Raji (cell line): Measurements from ENCODE around the gene CADPS2.

Experiments used
- POLR2A ChIP-seq: IDR thresholded peaks from 2 replicates; pipeline ENCODE4 v1.6.1; 2011; ENCODE audit warnings: low read depth, low read length, control low read depth; ENCODE audit not compliant: insufficient read depth

The CADPS2 gene

GRCh38 chr7:122881324-122881723 is 4.9 kb downstream of the CADPS2 start:
- no peak for TF ChIP-seq POLR2A

GRCh38 chr7:122869260-122869659 is 17.0 kb downstream of the CADPS2 start:
- no peak for TF ChIP-seq POLR2A

- no peak for TF ChIP-seq POLR2A
These were observed 18.7 kb downstream of the CADPS2 start for GRCh38 chr7:122867471-122867980.

GRCh38 chr7:122864838-122865237 is 21.4 kb downstream of the CADPS2 start:
- no peak for TF ChIP-seq POLR2A

GRCh38 chr7:122864016-122864415 is 22.2 kb downstream of the CADPS2 start:
- no peak for TF ChIP-seq POLR2A

GRCh38 chr7:122858320-122858719 is 27.9 kb downstream of the CADPS2 start:
- TF ChIP-seq POLR2A: no peak

- TF ChIP-seq POLR2A: no peak
These were observed 35.7 kb downstream of the CADPS2 start for GRCh38 chr7:122850528-122850927.

- no peak for TF ChIP-seq POLR2A
These were observed 36.3 kb downstream of the CADPS2 start for GRCh38 chr7:122849957-122850328.

- TF ChIP-seq POLR2A: no peak
These were observed 36.8 kb downstream of the CADPS2 start for GRCh38 chr7:122849322-122849956.

- TF ChIP-seq POLR2A: no peak
These were observed 38.3 kb downstream of the CADPS2 start for GRCh38 chr7:122847871-122848473.

- no peak for TF ChIP-seq POLR2A
These were observed 39.7 kb downstream of the CADPS2 start for GRCh38 chr7:122846591-122846990.

GRCh38 chr7:122845286-122845685 is 41.0 kb downstream of the CADPS2 start:
- no peak for TF ChIP-seq POLR2A

- TF ChIP-seq POLR2A: no peak
These were observed 41.9 kb downstream of the CADPS2 start for GRCh38 chr7:122844191-122844988.

- no peak for TF ChIP-seq POLR2A
These were observed 43.3 kb downstream of the CADPS2 start for GRCh38 chr7:122842971-122843370.

- no peak for TF ChIP-seq POLR2A
These were observed 52.2 kb downstream of the CADPS2 start for GRCh38 chr7:122833888-122834570.
